HG02798 (cell line): ENCODE measurements around the gene DCPS.
"Not testable (repeated sequence)": the region's sequence is repeated elsewhere in the genome, so short reads cannot be mapped to it uniquely, and the experiment has no call there.

Experiments
- ATAC-seq: cut with Tn5 transposase; IDR thresholded peaks from one replicate; pipeline ENCODE4 v1.9.1; 2021; ENCODE audit warnings: mild to moderate bottlenecking; ENCODE audit not compliant: unreplicated experiment, poor library complexity

Gene DCPS

GRCh38 chr11:126355926-126356897 is 52.4 kb downstream of the DCPS start:
- no peak for ATAC-seq

DNA sequence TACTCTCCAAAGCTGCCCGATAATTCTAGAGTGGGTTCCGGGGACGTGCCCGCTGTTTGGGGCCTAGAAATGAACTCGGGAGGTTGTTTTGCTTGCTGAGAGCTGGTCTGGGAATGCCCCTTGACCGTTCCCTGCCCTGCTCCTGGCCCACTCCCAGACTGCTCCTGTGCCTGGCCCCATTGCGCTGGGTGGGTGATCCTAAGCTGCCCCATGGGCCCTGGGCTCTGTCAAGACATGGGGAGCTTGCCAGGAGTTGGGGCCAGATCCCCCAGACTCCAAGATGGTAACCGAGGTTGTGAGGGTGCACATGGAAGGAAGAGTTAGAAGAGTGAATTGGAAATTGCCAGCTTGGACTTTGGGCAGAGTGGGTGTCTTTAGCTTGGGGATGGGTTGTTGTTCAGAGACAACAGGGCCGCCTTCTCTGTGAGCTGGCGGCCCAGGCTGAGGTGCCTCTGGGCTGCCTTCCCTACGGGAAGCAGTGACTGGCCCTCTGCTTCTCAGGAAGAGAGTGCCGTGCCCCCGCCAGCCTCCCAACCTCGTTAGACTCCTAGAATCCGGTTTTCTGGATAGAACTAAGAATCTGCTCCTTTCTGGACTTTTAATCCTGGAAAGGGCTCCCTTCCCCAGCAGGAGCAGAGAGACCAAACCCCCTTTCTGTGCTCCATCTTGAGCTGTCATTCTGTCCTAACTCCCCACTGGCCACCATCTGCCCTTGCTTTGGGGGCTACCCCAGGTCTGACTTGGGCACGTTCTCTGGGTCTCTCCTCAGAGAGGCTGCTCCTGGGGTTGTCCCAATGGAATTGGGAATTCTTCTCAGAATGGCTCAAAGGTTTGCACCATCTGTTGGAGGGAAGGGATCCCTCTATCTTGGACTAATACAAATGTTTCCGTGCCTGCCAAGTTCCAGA is 53.4 kb downstream of the DCPS start:
- no peak for ATAC-seq

GRCh38 chr11:126357969-126358762 is 54.3 kb downstream of the DCPS start:
- ATAC-seq = no peak

GRCh38 chr11:126358763-126359160 is 54.9 kb downstream of the DCPS start:
- no peak for ATAC-seq

DNA sequence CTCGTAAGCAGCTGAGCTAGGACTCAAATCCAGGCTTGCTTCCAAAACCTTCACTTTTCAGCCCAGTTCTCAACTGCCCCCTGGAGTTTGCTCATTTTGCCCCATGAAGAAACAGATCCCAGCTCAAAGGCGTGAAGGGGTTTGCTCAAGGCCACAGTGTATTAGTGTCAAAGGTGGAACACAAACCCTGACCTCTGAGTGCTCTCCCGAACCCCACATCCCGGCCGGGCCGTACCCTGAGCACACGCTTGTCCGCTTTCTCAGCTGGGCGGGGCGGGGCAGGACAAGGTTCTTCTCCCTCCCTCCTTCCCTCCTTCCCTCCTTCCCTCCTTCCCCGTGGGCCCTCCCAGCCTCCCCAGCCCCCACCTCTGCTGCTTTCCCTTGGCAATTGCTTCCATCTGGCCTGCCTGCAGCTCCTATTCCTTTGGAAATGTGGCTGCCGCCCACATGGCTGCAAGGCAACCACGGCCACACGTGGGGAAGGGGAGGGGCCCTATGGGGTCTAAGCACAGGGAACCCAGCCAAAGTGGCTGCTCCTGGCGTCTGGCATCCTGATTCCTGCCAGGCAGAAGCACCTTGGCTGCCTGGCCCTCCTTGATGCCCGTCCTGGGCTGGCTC is 55.7 kb downstream of the DCPS start:
- no peak for ATAC-seq

DNA sequence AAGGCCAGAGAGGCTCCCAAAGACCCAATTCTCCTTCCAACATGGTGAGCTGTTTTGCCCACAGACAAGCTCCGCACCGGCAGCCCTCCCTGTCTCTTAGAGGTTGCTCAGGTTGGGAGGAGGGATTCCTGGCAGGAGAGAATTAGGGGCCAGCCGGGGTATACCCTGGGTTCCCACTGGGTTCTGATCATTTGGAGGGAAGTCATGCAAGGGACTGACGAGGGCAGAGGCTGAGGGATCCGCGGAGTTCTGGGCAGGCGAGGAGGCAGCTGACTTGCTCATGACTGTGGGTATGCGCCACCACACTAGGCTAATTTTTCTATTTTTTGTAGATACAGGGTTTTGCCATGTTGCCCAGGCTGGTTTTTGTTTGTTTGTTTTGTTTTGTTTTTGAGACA is 56.2 kb downstream of the DCPS start:
- no peak for ATAC-seq

GRCh38 chr11:126361400-126361799 is 57.5 kb downstream of the DCPS start:
- ATAC-seq = no peak

DNA sequence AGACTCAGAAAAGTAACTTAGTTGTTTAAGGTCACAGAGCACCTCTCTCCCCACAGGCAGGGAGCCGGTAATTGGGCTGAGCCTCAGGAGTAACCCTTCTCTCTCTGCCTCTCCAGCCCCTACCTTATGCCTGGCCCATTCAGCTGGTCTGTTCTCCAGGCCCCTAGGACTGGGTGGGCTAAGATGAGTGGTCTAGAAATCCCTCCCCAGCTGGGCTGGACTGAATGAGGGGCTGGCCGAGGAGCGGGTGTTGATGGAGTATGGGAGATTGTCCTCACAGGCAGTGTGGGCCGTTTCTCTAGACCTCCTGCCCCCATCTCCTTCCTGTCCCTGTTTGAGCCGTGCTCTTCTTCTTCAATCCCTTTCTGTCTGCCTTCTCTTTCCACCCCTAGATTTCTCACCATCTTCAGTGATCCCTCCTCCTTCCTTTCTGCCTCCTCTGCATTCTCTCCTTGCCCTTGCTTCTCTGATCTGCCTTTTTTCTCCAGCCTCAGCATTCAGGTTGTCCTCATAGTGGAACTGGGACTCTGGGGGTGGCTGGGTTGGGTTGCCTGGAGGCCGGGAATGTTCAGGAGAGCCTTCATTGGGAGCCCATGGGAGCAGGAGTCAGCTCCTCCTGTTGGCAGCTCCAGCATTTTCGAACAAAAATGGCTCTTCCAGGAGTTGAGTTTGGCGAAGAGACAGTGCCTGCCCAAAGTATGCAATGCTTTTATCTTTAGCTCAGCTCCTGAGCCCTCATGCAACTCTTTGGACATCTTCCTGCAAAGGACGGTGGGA is 59.2 kb downstream of the DCPS start:
- no peak for ATAC-seq

- ATAC-seq = no peak
Observed at GRCh38 chr11:126363706-126364248, 59.9 kb downstream of the DCPS start.

GRCh38 chr11:126364735-126365134 is 60.9 kb downstream of the DCPS start:
- ATAC-seq = not testable (repeated sequence)

DNA sequence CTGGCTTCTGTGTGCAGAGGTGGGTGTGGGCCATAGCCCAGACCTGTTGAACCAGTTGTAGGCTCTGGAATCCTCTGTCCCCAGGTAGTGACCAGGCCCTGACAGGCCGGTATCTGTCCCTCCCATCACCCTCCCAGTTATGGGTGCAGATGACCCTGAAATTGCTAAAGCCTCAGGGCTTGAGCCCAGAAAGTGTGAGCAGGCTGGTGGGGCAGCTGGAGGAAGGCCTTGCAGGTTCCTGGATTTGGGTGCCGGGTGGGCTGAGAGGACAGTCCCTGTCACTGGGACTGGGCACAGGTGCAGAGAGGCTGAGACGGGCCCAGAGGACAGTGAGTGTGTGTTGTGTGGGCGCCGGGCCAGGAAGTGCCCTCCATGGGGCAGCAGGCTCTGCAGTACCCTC is 61.6 kb downstream of the DCPS start:
- ATAC-seq = not testable (repeated sequence)

- ATAC-seq = no peak
Observed at GRCh38 chr11:126366064-126366822, 62.4 kb downstream of the DCPS start.

DNA sequence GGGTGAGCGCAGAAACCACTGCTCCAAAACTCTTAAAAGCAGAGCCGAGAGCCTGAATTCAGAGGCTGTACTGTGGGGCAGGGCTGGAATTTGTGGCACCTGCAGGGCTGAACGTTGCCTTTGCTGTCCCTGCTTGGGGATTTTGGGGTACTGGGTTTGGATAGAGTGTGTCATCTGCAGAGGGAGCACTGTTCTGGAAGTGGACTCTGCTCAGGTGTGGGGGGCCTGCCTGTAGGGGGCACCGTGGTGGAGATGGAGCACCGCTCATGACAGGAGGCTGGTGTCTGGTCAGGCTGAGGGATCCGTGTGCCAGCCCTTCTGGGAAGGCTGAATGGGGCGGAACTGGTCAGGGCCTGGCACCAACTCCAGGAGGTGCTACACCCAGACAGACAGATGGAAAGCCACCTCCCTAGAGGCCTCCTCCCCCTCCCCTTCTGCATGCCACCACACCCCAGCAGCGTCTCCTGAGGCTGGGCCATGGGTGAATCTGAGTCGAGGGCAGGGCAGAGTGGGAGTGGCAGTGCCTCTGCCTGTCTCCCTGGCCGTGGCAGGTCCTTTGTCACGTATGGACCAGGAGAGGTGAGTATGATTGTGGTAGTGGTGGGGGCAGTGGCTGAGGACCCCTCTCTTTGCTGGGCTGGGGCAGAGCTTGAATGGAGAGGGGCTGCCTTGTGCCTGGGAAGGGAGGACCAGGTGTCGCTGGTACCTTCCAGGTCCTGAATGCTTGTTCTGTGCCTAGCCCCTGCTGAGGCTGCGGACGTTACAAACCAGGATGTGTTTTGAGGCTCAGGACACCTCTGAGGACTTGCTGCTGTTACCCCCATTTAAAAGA is 63.2 kb downstream of the DCPS start:
- not testable (repeated sequence) for ATAC-seq

GRCh38 chr11:126367806-126368205 is 63.9 kb downstream of the DCPS start:
- ATAC-seq = not testable (repeated sequence)

DNA sequence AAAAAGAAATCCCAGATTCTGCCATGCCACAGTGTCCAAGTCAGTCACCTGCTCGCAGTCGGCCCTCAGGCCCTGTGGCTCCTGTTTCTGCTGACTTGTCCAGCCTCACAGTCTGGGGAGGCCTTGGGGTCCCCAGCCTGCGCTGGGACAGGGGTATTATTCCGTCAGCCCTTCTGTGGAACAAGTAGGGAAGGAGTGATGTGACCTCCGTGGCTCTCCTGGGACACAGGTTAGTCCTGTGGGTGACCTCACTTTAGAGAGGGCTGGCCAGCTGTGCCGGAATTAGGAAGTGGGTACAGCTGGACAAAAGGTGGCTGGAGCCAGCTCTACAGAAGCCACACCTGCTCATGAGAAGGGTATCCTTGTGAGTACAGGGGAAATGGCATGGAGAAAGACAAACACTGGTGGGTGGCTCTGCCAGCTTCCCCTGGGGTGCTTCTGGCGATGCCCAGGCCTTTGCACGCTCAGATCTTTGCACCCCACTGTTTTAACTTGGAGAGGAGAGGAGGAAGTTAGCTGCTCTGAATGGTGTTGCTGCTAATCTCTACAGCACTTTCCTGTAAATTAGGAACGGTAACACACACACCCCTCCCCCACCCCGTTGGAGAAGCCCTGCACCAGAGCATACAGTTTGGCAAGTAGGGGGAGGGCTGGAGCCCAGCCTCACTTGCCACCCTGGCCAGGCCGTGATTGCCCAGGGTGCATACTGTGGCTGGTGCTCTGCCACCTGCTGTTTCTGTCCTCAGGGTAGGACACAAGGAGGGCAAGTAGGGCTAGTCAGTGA is 64.7 kb downstream of the DCPS start:
- ATAC-seq = not testable (repeated sequence)

- ATAC-seq = no peak
Observed at GRCh38 chr11:126370016-126370415, 66.2 kb downstream of the DCPS start.
